SKM-1 (cell line): Measurements from ENCODE around the gene RPL3.
"Not testable (repeated sequence)": the region's sequence is repeated elsewhere in the genome, so short reads cannot be mapped to it uniquely, and the experiment has no call there.

Source experiments
- DNase-seq: peaks from one replicate; lab custom pipeline; 2025; ENCODE audit not compliant: unreplicated experiment; lab: John Stamatoyannopoulos, UW

RPL3 gene

GRCh38 chr22:39352306-39352891 lies 33.0 kb upstream of the RPL3 start:
- DNase-seq = no peak

DNA sequence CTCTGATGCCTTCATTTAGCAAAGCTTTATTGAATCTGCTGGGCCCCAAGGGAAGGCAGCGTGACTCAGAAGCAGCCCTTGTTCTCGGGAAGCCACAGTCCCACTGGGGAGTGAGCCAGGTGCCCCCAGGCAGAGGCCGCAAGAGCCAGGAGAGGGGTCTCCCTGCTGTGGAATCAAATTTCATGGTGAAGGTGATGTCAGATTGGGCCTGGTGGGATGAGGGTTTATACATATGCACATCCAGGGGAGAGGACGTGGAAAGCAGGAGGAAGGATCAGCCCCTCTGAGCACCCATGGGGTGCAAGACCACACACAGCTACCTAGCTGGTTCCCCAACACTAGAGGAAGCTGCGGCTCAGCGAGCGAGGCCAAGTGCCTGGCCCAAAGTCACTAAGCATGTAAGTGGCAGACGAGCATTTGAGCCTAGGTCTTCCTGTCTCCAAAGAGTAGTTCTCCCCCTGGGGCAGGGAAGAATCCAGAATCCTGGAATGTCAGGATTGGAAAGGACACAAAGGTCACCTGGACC lies 32.3 kb upstream of the RPL3 start:
- DNase-seq = peak; percentile 40

DNA sequence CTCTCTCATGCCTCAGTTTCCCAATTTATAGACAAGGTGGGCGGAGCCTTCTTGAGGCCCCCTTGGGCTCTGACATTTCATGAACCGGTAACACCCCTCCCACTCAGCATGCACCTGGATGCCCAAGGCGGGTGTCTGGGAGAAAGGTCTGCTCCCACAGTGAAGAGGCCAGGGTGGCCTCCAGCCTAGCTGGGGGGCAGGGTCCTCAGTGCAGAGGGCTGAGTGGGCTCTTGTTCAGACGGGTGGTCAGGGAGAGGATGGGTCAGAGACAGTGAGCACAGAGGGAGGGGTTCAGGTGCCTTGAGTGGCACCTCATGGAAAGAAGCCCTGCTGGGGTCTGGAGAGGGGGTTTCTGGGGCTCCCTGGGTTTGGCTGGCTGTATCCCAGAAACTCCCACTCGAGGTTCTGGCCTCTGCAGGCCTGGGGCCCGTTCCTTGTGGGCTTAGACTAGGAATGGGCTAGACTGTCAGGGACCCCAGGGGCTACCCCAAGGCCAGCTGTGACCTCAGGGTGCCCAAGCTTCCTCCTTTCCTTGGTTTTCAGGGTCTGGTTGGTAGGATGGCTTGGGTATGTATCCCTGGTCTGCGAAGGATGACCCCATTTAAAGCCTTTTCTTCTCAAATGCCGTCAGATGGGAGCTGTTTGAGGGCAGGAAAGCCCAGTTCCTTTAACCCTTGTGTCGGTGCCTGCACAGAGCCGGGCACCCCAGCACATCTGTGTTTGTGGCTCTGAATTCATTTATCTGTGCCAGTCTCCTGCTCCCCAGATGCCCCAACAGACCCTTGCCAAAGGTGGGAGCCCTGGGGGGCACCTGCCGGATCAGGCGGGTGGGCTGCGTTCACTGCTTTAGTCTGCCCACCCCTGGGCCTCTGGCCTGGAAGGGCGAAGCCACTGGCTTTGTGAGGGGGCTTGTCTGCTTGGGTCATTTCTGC lies 31.6 kb upstream of the RPL3 start:
- no peak for DNase-seq

DNA sequence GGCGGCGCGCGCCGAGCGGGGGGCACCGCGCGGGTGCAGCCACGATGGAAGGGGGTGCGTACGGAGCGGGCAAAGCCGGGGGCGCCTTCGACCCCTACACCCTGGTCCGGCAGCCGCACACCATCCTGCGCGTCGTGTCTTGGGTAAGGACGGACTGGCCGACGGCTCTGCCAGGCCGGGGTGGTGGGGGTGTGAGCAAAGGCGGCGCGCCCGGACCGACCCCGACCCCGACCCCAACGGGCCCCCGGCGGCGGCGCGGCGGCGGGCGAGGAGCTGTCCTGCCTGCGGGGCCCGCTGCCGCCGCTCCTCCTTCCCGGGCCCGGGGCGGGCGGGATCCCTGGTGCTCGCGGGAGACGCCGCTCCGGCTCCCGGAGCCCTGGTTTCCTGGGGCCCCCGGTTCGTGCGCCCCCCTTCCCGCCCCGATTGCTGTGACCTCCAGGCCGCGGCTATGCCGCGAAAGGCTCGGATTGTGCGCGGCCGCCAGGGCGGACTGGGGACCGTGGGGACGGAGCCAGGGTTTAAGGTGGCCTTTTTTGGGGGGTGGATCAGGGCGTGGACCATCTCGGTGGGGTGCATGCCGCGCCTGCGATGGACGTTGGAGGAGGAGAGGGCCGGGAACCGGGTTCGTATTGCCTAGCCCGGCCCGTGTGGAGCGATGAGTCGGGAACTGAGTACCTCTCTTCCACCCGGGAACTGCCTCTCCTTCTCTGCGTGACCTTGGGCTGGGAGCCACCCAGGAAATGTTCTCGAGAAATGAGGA lies 30.7 kb upstream of the RPL3 start, which contains the start of gene SYNGR1:
TSS of gene SYNGR1 (plus strand) at position 25 of the 760 bp plus-strand sequence. CDS start at position 45, 20 bp downstream.
- no peak for DNase-seq

- peak; percentile 33 for DNase-seq
Observed at GRCh38 chr22:39349506-39349966, 30.1 kb upstream of the RPL3 start.

DNA sequence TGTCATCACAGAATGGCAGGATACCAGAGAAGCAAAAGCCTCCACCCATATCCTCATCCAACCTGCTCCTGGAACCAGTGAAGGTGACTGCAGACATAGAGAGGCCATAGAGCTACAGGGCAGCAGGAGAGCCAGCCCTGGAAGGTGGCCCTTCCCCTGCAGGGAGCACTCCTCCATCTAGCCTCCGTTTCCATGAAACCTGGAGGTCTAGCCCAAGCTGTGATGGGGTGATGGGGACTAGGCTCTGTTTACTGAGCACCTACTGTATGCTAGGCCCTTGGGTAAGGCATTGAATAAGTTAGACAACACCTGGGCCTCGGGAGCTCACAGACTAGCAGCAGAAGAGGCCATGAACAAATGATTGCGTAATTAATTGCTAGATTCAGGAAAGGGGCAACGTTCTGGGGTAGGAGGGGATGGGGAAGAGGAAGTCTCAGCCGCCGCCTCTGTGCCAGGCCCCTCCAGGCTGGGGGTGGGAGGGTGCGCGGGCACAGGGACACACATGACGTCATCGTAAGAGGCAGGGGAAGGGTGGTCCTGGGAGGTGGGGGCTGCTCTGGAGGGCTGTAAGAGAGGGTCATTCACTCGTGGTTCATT lies 29.6 kb upstream of the RPL3 start:
- DNase-seq = peak; percentile 69

DNA sequence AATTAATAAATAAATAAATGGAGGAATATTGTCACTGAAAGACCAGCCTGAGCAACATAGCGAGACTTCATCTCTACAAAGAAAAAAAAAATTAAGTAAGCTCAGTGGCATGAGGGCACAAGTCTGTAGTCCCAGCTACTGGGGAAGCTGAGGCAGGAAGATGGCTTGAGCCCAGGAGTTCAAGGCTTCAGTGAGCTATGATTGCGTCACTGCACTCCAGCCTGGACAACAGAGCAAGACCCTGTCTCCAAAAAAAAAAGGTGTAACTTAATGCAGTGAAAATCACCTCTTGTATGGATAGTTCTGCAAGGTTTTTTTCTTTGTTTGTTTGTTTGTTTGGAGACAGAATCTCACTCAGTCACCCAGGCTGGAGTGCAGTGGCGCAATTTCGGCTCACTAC lies 25.8 kb upstream of the RPL3 start:
- DNase-seq = no peak

- DNase-seq = no peak
Observed at GRCh38 chr22:39344046-39344390, 24.6 kb upstream of the RPL3 start.

GRCh38 chr22:39343259-39344045 lies 24.0 kb upstream of the RPL3 start:
- DNase-seq = peak; percentile 82

DNA sequence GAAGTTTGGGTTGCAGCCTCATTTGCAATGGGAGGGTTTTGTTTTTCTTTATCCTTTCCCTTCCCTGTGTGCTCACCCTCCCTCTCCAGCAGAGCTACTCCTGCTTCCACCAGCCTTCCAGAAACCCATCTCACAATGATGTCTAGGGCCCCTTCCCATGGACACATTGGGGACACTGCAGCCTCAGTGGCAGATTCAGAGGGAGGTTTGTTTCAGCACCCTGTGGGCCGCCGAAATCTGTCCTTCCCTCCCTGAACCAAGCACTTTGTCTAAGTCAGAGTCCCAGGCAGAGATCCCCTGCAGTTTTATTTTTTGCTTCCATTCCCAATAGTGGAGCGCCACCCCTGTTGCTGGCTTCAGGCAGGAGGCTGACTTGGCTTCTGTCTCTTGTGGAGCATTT lies 21.8 kb upstream of the RPL3 start:
- DNase-seq = no peak

DNA sequence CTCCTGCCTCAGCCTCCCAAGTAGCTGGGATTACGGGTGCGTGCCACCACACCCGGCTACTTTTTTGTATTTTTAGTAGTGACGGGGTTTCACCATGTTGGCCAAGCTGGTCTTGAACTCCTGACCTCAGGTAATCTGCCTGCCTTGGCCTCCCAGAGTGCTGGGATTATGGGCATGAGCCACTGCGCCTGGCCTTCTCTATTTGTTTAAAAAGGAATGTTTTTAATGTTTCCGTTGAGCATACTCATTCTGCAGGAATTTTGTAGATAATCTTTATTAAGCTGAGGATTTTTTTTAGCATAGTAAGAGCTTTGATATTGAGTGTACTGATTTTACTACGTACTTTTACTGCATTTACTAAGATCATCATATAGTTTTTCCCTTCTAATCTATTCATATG lies 20.4 kb upstream of the RPL3 start:
- not testable (repeated sequence) for DNase-seq

- no peak for DNase-seq
Observed at GRCh38 chr22:39336411-39336810, 17.0 kb upstream of the RPL3 start.

DNA sequence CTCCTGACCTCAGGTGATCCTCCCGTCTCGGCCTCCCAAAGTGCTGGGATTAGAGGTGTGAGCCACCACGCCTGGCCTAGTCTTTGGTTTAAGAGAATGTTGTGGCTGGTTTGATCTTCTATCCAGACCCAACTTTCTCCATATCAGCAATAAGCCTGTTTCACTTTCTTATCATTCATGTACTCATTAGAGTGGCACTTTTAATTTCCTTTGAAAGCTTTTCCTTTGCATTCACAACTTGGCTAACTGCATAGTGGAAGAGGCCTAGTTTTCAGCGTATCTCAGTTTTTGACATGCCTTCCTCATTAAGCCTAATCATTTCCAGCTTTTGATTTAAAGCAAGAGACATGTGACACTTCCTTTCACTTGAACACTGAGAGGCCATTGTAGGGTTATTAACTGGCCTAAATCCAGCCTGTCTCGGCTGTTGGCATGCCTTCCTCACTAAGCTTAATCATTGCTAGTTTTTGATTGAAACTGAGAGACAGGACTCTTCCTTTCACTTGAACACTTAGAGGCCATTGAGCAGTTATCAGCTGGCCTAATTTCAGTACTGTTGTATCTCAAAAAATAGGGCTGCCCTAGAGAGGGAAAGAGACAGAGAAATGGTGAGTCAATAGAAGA lies 13.1 kb upstream of the RPL3 start:
- no peak for DNase-seq

DNA sequence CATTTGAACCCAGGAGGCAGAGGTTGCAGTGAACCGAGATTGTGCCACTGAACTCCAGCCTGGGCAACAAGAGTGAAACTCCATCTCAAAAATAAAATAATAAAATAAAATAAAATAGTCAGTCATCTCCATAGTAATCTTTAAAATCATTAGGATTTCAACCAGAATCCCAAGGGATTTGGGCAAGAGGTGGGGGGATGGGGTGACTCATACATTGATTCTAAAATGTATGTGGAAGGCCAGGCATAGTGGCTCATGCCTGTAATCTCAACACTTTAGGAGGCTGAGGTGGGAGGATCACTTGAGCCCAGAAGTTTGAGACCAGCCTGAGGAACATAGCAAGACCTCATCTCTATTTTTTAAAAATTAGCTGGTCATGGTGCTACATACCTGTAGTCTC lies 11.1 kb upstream of the RPL3 start:
- DNase-seq = not testable (repeated sequence)

GRCh38 chr22:39327995-39328754 lies 8.8 kb upstream of the RPL3 start:
- no peak for DNase-seq

DNA sequence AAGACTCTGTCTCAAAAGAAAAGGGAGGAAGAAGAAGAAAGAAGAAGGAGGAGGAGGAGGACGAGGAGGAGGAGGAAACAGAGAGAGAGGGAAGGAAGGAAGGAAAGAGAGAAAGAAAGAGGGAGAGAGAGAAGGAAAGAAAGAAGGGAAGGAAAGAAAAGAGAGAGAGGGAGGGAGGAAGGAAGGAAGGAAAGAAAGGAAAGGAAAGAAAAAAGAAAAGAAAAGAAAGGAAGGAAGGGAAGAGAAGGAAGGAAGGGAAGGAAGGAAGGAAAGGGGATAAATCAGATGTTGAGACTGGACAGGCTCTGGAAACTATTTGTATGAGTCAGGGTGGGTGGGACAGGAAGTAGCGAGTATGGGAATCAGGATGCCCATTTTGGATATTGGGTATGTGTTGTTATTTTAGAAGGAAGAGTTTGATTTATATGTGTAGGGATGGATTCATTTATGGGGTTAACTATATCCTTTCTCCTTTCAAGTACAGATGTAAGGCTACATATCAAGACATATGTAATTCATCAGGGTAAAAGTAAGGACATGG lies 6.0 kb upstream of the RPL3 start:
- no peak for DNase-seq

GRCh38 chr22:39320616-39321029 lies 1.2 kb upstream of the RPL3 start:
- not testable (repeated sequence) for DNase-seq

GRCh38 chr22:39318507-39319283 lies 728 bp downstream of the RPL3 start:
- no peak for DNase-seq
